Measurements from ENCODE around the gene C11orf54.

DNA sequence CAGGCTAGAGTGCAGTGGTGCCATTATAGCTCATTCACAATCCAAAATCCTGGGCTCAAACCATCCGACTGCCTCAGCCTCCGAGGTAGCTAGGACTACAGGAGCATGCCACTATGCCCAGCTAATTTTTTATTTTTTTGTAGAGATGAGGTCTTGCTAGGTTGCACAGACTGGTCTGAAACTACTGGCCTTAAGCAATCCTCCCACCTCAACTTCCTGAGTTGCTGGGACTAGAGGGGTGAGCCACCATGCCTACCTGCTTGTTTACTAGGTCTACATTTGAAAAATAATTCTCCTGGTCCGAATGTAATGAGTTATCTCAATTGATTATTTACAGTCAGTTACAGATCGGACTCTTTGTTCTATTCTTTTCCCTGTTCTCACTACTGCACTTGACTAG is 22.2 kb upstream of the C11orf54 start:
- TF ChIP-seq GATA2 (IDR thresholded peaks at IDR 0.05; ENCODE audit: low read depth, low read length) (no peak), GATA3 (IDR thresholded peaks at IDR 0.05; ENCODE audit: low read depth, low read length) (no peak)

Data from SH-SY5Y (cell line).